Nephron progenitor cell (in vitro differentiated cells): ENCODE measurements around the gene RIMS4.

ENCODE experiments used
- DNase-seq: peaks from one replicate; pipeline ENCODE4 v3.0.0; 2021
- H3K27ac Mint-ChIP-seq: 2 replicates; pipeline ENCODE4 v1.8.0; 2021; ENCODE audit warnings: mild to moderate bottlenecking, moderate library complexity, mixed read lengths
- H3K27me3 Mint-ChIP-seq: 2 replicates; pipeline ENCODE4 v1.8.0; 2021; ENCODE audit warnings: mild to moderate bottlenecking, low read depth, mixed read lengths; ENCODE audit not compliant: poor library complexity
- H3K36me3 Mint-ChIP-seq: 2 replicates; pipeline ENCODE4 v1.8.0; 2021; ENCODE audit warnings: low read depth, mixed read lengths
- H3K4me1 Mint-ChIP-seq: 2 replicates; pipeline ENCODE4 v1.8.0; 2021; ENCODE audit warnings: mixed read lengths
- H3K4me3 Mint-ChIP-seq: 2 replicates; pipeline ENCODE4 v1.8.0; 2021; ENCODE audit warnings: mild to moderate bottlenecking, moderate library complexity, mixed read lengths
- H3K9me3 Mint-ChIP-seq: 2 replicates; pipeline ENCODE4 v1.8.0; 2021; ENCODE audit warnings: mild to moderate bottlenecking, moderate library complexity, mixed read lengths
- CTCF ChIP-seq: fragments of 200-600 bp; sonication (generic); IDR thresholded peaks from 2 replicates; pipeline ENCODE4 v1.5.0; 2021; ENCODE audit warnings: antibody characterized with exemption

RIMS4 gene

GRCh38 chr20:44737116-44737515 is 73.2 kb downstream of the RIMS4 start:
- Mint-ChIP-seq H3K36me3 (no peaks in the 10 kb centered on the region), H3K27me3 (peaks cover 15% of the 10 kb centered on the region), H3K27ac (no peak overlapping the region), H3K4me3 (no peak overlapping the region), H3K4me1 (peaks cover 21% of the 10 kb centered on the region), H3K9me3 (peaks cover 14% of the 10 kb centered on the region)
- no peak for TF ChIP-seq CTCF
- no peak for DNase-seq

- Mint-ChIP-seq H3K27me3 (peaks cover 8% of the 10 kb centered on the region), H3K27ac (no peak overlapping the region), H3K4me1 (peaks cover 20% of the 10 kb centered on the region), H3K4me3 (no peak overlapping the region), H3K36me3 (no peaks in the 10 kb centered on the region), H3K9me3 (peaks cover 14% of the 10 kb centered on the region)
- no peak for TF ChIP-seq CTCF
- DNase-seq, result peak; percentile 35
These were observed 74.0 kb downstream of the RIMS4 start for GRCh38 chr20:44736170-44737021.

GRCh38 chr20:44735816-44736169 is 74.6 kb downstream of the RIMS4 start:
- no peak overlapping the region for H3K27ac Mint-ChIP-seq
- H3K36me3 Mint-ChIP-seq, result no peaks in the 10 kb centered on the region
- TF ChIP-seq CTCF, result no peak
- no peak for DNase-seq
- peaks cover 5% of the 10 kb centered on the region for H3K27me3 Mint-ChIP-seq
- H3K4me3 Mint-ChIP-seq, result no peak overlapping the region
- H3K9me3 Mint-ChIP-seq, result peaks cover 14% of the 10 kb centered on the region
- H3K4me1 Mint-ChIP-seq, result peaks cover 20% of the 10 kb centered on the region

- H3K9me3 Mint-ChIP-seq, result peaks cover 14% of the 10 kb centered on the region
- DNase-seq, result no peak
- no peak overlapping the region for H3K27ac Mint-ChIP-seq
- TF ChIP-seq CTCF, result peak; percentile 11
- H3K36me3 Mint-ChIP-seq, result no peaks in the 10 kb centered on the region
- H3K4me3 Mint-ChIP-seq, result no peak overlapping the region
- peaks cover 20% of the 10 kb centered on the region for H3K4me1 Mint-ChIP-seq
- peaks cover 5% of the 10 kb centered on the region for H3K27me3 Mint-ChIP-seq
These were observed 75.4 kb downstream of the RIMS4 start for GRCh38 chr20:44734938-44735337.

- TF ChIP-seq CTCF, result peak; percentile 82
- no peak overlapping the region for H3K27ac Mint-ChIP-seq
- peak; percentile 66 for DNase-seq
- no peak overlapping the region for H3K4me3 Mint-ChIP-seq
- H3K4me1 Mint-ChIP-seq, result peaks cover 26% of the 10 kb centered on the region
- peaks cover 11% of the 10 kb centered on the region for H3K9me3 Mint-ChIP-seq
- no peaks in the 10 kb centered on the region for H3K36me3 Mint-ChIP-seq
- H3K27me3 Mint-ChIP-seq, result peaks cover 5% of the 10 kb centered on the region
These were observed 76.8 kb downstream of the RIMS4 start for GRCh38 chr20:44733341-44734069.
